Measurements from ENCODE around the gene MEIOB. TPM values are rescaled to one million over a fixed set of nuclear protein-coding genes. Genes with fewer than 3 reads are reported as not detected.

Gene MEIOB
- total RNA-seq, 1 donor from 2014 or later: 3.7 TPM

DNA sequence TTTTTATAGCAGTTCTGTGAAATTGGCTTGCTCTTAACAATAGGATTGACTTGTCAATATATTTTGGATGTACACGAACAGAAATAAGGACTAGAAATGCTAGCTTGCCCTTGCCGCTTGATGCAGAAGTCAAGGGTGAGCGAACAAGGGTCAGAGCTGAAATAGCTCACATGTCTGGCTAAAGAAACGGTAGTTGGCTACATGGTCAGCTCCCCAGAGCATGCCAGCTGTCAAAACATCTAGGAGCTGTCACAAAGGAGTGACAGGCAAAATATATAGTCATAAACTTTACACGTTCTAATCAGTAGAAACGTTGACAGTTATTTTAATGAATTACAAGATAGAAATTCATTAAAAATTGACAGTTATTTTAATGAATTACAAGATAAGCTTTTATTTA, 2.9 kb upstream of the MEIOB start:
- H3K27ac Mint-ChIP-seq: no peak overlapping the region
- Histone ChIP-seq H2AFZ (replicated peaks) (no peak overlapping the region), H3F3A (ENCODE audit: low read depth) (no peaks in the 10 kb centered on the region), H3K9me3 (ENCODE audit: low read depth) (no peaks in the 10 kb centered on the region), H3K4me1 (no peaks in the 10 kb centered on the region), H3K79me2 (ENCODE audit: low read depth) (no peaks in the 10 kb centered on the region), H3K27me3 (peaks cover 82% of the 10 kb centered on the region), H3K36me3 (no peaks in the 10 kb centered on the region), H3K4me2 (no peak overlapping the region), H3K4me3 (no peak overlapping the region), H3K27ac (no peak overlapping the region), H3K9ac (no peak overlapping the region), H4K20me1 (ENCODE audit: low read depth) (no peaks in the 10 kb centered on the region)
- H3K4me1 Mint-ChIP-seq: peaks cover 8% of the 10 kb centered on the region
- TF ChIP-seq, protein P1, sequence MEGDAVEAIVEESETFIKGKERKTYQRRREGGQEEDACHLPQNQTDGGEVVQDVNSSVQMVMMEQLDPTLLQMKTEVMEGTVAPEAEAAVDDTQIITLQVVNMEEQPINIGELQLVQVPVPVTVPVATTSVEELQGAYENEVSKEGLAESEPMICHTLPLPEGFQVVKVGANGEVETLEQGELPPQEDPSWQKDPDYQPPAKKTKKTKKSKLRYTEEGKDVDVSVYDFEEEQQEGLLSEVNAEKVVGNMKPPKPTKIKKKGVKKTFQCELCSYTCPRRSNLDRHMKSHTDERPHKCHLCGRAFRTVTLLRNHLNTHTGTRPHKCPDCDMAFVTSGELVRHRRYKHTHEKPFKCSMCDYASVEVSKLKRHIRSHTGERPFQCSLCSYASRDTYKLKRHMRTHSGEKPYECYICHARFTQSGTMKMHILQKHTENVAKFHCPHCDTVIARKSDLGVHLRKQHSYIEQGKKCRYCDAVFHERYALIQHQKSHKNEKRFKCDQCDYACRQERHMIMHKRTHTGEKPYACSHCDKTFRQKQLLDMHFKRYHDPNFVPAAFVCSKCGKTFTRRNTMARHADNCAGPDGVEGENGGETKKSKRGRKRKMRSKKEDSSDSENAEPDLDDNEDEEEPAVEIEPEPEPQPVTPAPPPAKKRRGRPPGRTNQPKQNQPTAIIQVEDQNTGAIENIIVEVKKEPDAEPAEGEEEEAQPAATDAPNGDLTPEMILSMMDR (IDR thresholded peaks at IDR 0.05): no peak
- TF ChIP-seq EZH2 (IDR thresholded peaks at IDR 0.05): no peak
- no peak for TF ChIP-seq EZH2phosphoT487 (IDR thresholded peaks at IDR 0.05)
- peaks cover 24% of the 10 kb centered on the region for H3K27me3 Mint-ChIP-seq (ENCODE audit: insufficient read depth, low read depth)
- peaks cover 3% of the 10 kb centered on the region for H3K9me3 Mint-ChIP-seq
- peaks cover 1% of the 10 kb centered on the region for H3K36me3 Mint-ChIP-seq
- no peak for DNase-seq (ENCODE audit: low spot score)
- H3K4me3 Mint-ChIP-seq: no peak overlapping the region

DNA sequence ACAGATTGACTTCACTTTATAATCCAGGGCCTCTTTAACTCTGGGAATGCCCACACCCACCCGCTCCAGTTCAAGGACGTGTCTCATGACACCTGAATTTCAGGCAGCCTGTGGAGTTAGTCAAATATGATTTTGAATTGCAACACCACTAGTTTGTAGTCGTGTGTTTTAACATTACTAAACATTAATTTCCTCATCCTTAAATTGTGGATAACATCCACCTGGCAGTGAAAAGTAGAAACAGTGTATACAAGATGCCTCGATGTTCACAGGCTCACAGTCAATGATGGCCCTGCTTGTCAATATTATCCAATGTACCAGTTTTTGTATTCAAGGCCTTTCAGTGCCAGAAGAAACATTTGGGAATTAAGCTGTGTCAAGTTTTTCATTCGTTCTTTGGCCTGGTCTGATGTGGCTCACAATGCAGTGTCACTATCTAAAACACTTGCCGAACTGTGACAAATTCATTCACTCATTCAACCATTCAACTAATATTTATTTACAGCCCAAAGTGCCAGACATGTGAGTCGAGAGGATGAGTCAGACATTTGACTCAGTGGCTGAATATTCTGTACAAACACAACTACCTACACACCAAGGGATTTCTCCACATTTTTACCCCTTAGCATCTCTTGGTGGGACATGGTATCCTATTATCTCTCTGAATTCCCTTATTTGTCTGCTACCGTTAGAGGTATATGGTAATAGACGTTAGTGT, 1.4 kb downstream of the MEIOB start:
- Mint-ChIP-seq H3K27me3 (ENCODE audit: insufficient read depth, low read depth) (peaks cover 12% of the 10 kb centered on the region), H3K4me1 (peaks cover 8% of the 10 kb centered on the region), H3K36me3 (peaks cover 1% of the 10 kb centered on the region), H3K9me3 (peaks cover 3% of the 10 kb centered on the region), H3K4me3 (no peak overlapping the region), H3K27ac (no peak overlapping the region)
- Histone ChIP-seq H3K4me3 (no peak overlapping the region), H2AFZ (replicated peaks) (no peak overlapping the region), H3K9ac (no peak overlapping the region), H3K4me1 (no peaks in the 10 kb centered on the region), H4K20me1 (ENCODE audit: low read depth) (no peaks in the 10 kb centered on the region), H3F3A (ENCODE audit: low read depth) (no peaks in the 10 kb centered on the region), H3K27me3 (peaks cover 61% of the 10 kb centered on the region), H3K4me2 (no peak overlapping the region), H3K9me3 (ENCODE audit: low read depth) (no peaks in the 10 kb centered on the region), H3K27ac (no peak overlapping the region), H3K36me3 (no peaks in the 10 kb centered on the region), H3K79me2 (ENCODE audit: low read depth) (no peaks in the 10 kb centered on the region)
- DNase-seq (ENCODE audit: low spot score): no peak
- no peak for TF ChIP-seq EZH2phosphoT487 (IDR thresholded peaks at IDR 0.05)
- no peak for TF ChIP-seq EZH2 (IDR thresholded peaks at IDR 0.05)
- TF ChIP-seq, protein P1 (IDR thresholded peaks at IDR 0.05): no peak

DNA sequence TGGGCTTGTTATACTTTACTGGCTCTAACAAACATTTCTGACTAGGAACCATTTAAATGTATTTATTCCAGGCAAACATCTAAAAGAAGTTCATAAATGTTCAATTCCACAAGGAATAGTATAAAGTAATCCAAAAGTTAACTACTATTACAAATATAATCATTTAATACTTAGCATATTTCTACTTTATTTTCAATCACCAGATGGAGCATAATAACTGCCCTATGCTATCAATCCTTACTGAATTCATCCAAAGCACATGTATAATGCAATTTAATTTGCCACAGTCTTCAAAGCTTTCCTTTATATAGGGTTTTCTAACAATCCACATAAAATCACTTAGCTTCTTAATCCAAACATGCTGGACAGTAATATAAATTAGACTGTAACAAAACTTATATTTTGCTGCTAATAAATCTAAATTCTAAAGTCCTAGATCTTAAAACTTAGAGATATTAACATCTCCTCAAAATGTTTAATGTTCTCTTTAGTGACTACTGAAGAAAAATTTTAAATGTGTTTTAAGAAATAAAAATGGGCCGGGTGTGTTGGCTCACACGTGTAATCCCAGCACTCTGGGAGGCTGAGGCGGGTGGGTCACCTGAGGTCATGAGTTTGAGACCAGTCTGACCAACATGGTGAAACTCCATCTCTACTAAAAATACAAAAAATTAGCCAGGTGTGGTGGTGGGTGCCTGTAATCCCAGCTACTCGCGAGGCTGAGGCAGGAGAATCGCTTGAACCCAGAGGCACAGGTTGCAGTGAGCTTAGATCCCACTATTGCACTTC, 5.9 kb downstream of the MEIOB start:
- Histone ChIP-seq H3K9ac (no peak overlapping the region), H3K9me3 (ENCODE audit: low read depth) (no peaks in the 10 kb centered on the region), H3K4me3 (no peak overlapping the region), H4K20me1 (ENCODE audit: low read depth) (no peaks in the 10 kb centered on the region), H3K27me3 (peaks cover 51% of the 10 kb centered on the region), H3K4me1 (no peaks in the 10 kb centered on the region), H2AFZ (replicated peaks) (no peak overlapping the region), H3K27ac (no peak overlapping the region), H3K4me2 (no peak overlapping the region), H3K36me3 (no peaks in the 10 kb centered on the region), H3F3A (ENCODE audit: low read depth) (no peaks in the 10 kb centered on the region), H3K79me2 (ENCODE audit: low read depth) (no peaks in the 10 kb centered on the region)
- TF ChIP-seq, protein P1 (IDR thresholded peaks at IDR 0.05): no peak
- TF ChIP-seq EZH2phosphoT487 (IDR thresholded peaks at IDR 0.05) (no peak), EZH2 (IDR thresholded peaks at IDR 0.05) (no peak)
- no peaks in the 10 kb centered on the region for H3K9me3 Mint-ChIP-seq
- H3K4me3 Mint-ChIP-seq: no peak overlapping the region
- H3K4me1 Mint-ChIP-seq: no peaks in the 10 kb centered on the region
- no peak for DNase-seq (ENCODE audit: low spot score)
- no peak overlapping the region for H3K27ac Mint-ChIP-seq
- H3K27me3 Mint-ChIP-seq (ENCODE audit: insufficient read depth, low read depth): peaks cover 2% of the 10 kb centered on the region
- no peaks in the 10 kb centered on the region for H3K36me3 Mint-ChIP-seq
